Fibroblast of the aortic adventitia (primary cell): Measurements from ENCODE around the gene RTN4R. TPM values are rescaled to one million over a fixed set of nuclear protein-coding genes. Genes with fewer than 3 reads are reported as not detected.
"Not testable (repeated sequence)": the region's sequence is repeated elsewhere in the genome, so short reads cannot be mapped to it uniquely, and the experiment has no call there.

ENCODE experiments used
- DNase-seq: peaks from one replicate; pipeline ENCODE4 v3.0.0-alpha.2; 2010; ENCODE audit warnings: low read depth
- H3K4me3 ChIP-seq: 2 replicates; pipeline ENCODE4 v1.5.1; 2011; ENCODE audit warnings: low read depth, mild to moderate bottlenecking, control low read depth, low read length, moderate library complexity
- CTCF ChIP-seq: IDR thresholded peaks from 2 replicates; pipeline ENCODE4 v1.5.1; 2011; ENCODE audit warnings: mild to moderate bottlenecking, low read length, control low read depth, inconsistent platforms; ENCODE audit not compliant: insufficient read depth
- total RNA-seq: library from RNA; depleted of rRNA; stranded (reverse); fragments of >200 nt; gene quantifications from 2 replicates; pipeline ENCODE4 v1.2.3, GENCODE V29; 2012; ENCODE audit warnings: low replicate concordance

The RTN4R gene
- total RNA-seq, 1 donor = 0.09 TPM

- DNase-seq = no peak
- no peak overlapping the region for H3K4me3 ChIP-seq
- TF ChIP-seq CTCF = no peak
These were observed 15.6 kb upstream of the RTN4R start for GRCh38 chr22:20283674-20284066.

GRCh38 chr22:20282901-20283673 is 15.0 kb upstream of the RTN4R start:
- no peak for DNase-seq
- no peak for TF ChIP-seq CTCF
- no peak overlapping the region for H3K4me3 ChIP-seq

- H3K4me3 ChIP-seq = no peak overlapping the region
- no peak for DNase-seq
These were observed 13.8 kb upstream of the RTN4R start for GRCh38 chr22:20281891-20282290.

GRCh38 chr22:20281473-20281872 is 13.4 kb upstream of the RTN4R start:
- not testable (repeated sequence) for H3K4me3 ChIP-seq, DNase-seq

More at GRCh38 chr22:20281891-20282290, 13.8 kb upstream of the RTN4R start:
- TF ChIP-seq CTCF = no peak

- DNase-seq = no peak
- no peak overlapping the region for H3K4me3 ChIP-seq
- no peak for TF ChIP-seq CTCF
These were observed 12.7 kb upstream of the RTN4R start for GRCh38 chr22:20280866-20281265.

GRCh38 chr22:20280163-20280562 is 12.0 kb upstream of the RTN4R start:
- H3K4me3 ChIP-seq, DNase-seq: not testable (repeated sequence)

- no peak for TF ChIP-seq CTCF
- no peak overlapping the region for H3K4me3 ChIP-seq
- DNase-seq = no peak
These were observed 11.6 kb upstream of the RTN4R start for GRCh38 chr22:20279662-20280134.

GRCh38 chr22:20278726-20279490 is 10.8 kb upstream of the RTN4R start:
- not testable (repeated sequence) for H3K4me3 ChIP-seq, DNase-seq

- H3K4me3 ChIP-seq, DNase-seq: not testable (repeated sequence)
These were observed 10.0 kb upstream of the RTN4R start for GRCh38 chr22:20277936-20278635.
